Suprapubic skin (tissue), 4 donors: ENCODE results near the gene OSBPL3. TPM values are rescaled to one million over a fixed set of nuclear protein-coding genes. Genes with fewer than 3 reads are reported as not detected.

Source experiments
- DNase-seq, 2 donors: peaks; one replicate each; pipeline ENCODE4 v3.0.0-alpha.2; 2019; ENCODE audit warnings: low spot score in 2 of 2
- H3K27ac ChIP-seq: fragments of 200-600 bp; sonication (generic); one replicate; pipeline ENCODE4 v1.5.1; 2019
- H3K27me3 ChIP-seq: fragments of 200-600 bp; sonication (generic); one replicate; pipeline ENCODE4 v1.5.1; 2019
- H3K36me3 ChIP-seq: fragments of 200-600 bp; sonication (generic); one replicate; pipeline ENCODE4 v1.5.1; 2019
- H3K4me1 ChIP-seq: fragments of 200-600 bp; sonication (generic); one replicate; pipeline ENCODE4 v1.5.1; 2019
- H3K4me3 ChIP-seq: fragments of 200-600 bp; sonication (generic); one replicate; pipeline ENCODE4 v1.5.1; 2019; ENCODE audit warnings: mild to moderate bottlenecking
- H3K9me3 ChIP-seq: fragments of 200-600 bp; sonication (generic); one replicate; pipeline ENCODE4 v1.5.1; 2019
- EP300 ChIP-seq: sonication (generic); formaldehyde crosslinking; IDR thresholded peaks from one replicate; pipeline ENCODE4 v1.6.1; 2017; ENCODE audit warnings: antibody characterized with exemption
- POLR2A ChIP-seq, 2 donors: fragments of 450-650 bp; IDR thresholded peaks; one replicate each; pipeline ENCODE4 v1.6.1; 2017; ENCODE audit warnings: antibody characterized with exemption in 2 of 2, mild to moderate bottlenecking in 2 of 2, moderate library complexity in 2 of 2
- POLR2AphosphoS5 ChIP-seq, 3 donors: sonication (generic); formaldehyde crosslinking; IDR thresholded peaks; one replicate each; pipeline ENCODE4 v1.6.1; 2017; ENCODE audit warnings: antibody characterized with exemption in 3 of 3
- WGBS: methylation state at CpG from one replicate; pipeline ENCODE4 v1.1.5; 2018; 5-methylcytosine and 5-hydroxymethylcytosine counted together
- total RNA-seq, 4 donors: library from RNA; depleted of rRNA; stranded (reverse); fragments of >200 nt; gene quantifications; one replicate each; pipeline ENCODE4 v1.1.0, GENCODE V29; 2016
- TF ChIP-seq, protein P1 (sequence below), 2 donors: fragments of 200-600 bp in 1 of 2; fragments of 450-650 bp in 1 of 2; sonication (generic) in 1 of 2; IDR thresholded peaks; one replicate each; pipeline ENCODE4 v1.5.1; 2016 to 2019; ENCODE audit warnings: antibody characterized with exemption in 2 of 2, mild to moderate bottlenecking in 1 of 2, moderate library complexity in 1 of 2

Gene OSBPL3
- total RNA-seq, 4 donors from 2014 or later, result 22.0 to 49.0 (median 27.3) TPM

DNA sequence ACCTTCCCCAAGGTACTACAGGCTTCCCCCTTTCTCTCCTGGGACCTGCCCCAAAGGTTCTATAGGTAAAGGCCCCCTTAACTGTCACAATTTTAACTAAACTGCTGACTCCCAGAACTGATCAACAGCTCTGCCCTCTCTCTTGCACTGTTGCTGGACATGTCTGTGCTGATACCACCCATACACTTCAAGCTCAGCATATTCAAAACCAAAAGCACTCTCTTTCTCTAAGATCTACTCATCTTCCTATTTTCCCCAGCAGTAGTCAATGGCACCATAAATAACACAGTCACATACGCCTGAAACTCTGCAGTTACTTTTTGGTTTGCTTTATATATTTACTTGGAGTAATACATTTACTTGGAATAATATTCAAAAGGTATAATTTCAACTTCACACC, 12.3 kb downstream of the OSBPL3 start:
- WGBS, result 64% methylated on average over 1 of the region's 1 CpG
- Histone ChIP-seq H3K4me3 (no peak overlapping the region), H3K27ac (peak overlapping the region; percentile 78), H3K36me3 (no peaks in the 10 kb centered on the region), H3K4me1 (peaks cover 66% of the 10 kb centered on the region), H3K9me3 (no peaks in the 10 kb centered on the region), H3K27me3 (no peaks in the 10 kb centered on the region)
- TF ChIP-seq EP300, result no peak
- TF ChIP-seq POLR2AphosphoS5 (IDR thresholded peaks at IDR 0.05), result no peak
- no peak for TF ChIP-seq POLR2A (IDR thresholded peaks at IDR 0.05)
- TF ChIP-seq, protein P1, sequence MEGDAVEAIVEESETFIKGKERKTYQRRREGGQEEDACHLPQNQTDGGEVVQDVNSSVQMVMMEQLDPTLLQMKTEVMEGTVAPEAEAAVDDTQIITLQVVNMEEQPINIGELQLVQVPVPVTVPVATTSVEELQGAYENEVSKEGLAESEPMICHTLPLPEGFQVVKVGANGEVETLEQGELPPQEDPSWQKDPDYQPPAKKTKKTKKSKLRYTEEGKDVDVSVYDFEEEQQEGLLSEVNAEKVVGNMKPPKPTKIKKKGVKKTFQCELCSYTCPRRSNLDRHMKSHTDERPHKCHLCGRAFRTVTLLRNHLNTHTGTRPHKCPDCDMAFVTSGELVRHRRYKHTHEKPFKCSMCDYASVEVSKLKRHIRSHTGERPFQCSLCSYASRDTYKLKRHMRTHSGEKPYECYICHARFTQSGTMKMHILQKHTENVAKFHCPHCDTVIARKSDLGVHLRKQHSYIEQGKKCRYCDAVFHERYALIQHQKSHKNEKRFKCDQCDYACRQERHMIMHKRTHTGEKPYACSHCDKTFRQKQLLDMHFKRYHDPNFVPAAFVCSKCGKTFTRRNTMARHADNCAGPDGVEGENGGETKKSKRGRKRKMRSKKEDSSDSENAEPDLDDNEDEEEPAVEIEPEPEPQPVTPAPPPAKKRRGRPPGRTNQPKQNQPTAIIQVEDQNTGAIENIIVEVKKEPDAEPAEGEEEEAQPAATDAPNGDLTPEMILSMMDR (IDR thresholded peaks at IDR 0.05), result no peak
- DNase-seq, result no peak

DNA sequence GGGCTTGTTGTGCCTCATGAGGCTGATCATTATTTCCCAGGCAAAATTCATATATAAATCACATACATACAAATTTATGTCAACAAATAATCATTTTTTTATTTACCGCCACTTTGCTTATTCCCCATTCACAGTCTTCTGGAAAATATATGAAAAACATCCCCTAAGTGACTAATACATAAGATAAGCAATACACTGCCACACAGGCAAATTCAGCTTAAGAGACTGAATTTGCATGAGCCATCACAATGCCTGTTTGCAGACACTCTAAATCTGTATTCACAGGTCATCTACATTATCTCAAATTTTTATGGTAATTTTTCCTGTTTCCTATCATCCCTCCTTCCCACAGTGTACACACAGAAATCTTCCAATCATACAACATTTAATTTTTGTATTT, 13.2 kb downstream of the OSBPL3 start:
- H3K4me3 ChIP-seq, result no peak overlapping the region
- H3K36me3 ChIP-seq, result no peaks in the 10 kb centered on the region
- no peaks in the 10 kb centered on the region for H3K27me3 ChIP-seq
- DNase-seq, result no peak
- no peaks in the 10 kb centered on the region for H3K9me3 ChIP-seq
- TF ChIP-seq EP300, result no peak
- TF ChIP-seq POLR2A (IDR thresholded peaks at IDR 0.05), result no peak
- peak overlapping the region; percentile 78 for H3K27ac ChIP-seq
- H3K4me1 ChIP-seq, result peaks cover 62% of the 10 kb centered on the region
- WGBS, result 90% methylated on average over 1 of the region's 1 CpG

DNA sequence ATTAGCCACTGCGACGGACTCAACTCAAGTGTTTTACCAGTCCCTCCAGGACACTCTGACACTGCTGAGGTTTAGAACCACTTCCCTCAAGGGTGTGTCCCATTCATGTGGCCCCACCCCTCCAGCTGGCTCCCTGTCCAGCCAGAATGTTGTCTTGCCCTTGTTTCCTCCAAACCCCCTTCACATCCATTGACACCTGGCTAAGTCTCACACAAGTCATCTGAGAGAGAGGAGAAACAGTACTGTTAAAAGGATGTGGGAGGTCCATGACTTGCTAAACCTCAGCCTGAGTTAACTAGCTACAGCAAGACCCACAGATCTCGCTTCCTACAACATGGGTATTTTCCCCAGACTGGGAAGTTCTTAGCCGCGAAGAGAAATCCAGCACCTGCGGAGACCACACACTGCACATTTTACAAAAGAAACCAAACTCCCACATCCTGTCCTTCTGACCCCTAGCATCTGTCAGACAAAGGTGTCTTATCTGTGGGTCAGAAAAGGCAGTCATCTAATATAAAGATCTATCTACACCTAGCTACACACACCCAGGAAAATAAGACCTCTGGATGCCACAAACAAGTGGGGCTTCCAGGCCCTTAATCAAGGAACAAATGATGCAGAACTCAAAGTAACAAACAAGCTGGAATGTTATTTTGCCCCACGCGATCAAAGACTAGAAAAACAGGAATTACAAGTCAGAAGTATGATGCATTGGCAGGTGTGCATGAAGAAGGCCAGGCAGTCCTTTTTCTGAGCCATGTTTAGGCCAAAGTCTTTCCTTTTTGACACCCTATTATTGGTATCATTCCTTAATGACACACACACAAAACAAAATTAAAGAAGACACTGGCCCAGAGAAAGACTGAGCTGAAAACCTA, 13.9 kb downstream of the OSBPL3 start:
- H3K27ac ChIP-seq, result peak overlapping the region; percentile 78
- TF ChIP-seq POLR2AphosphoS5 (IDR thresholded peaks at IDR 0.05), result peak in 2 of 3 donors; percentile 10 to 27
- TF ChIP-seq EP300, result no peak
- TF ChIP-seq POLR2A (IDR thresholded peaks at IDR 0.05), result no peak
- TF ChIP-seq, protein P1 (IDR thresholded peaks at IDR 0.05), result no peak
- no peaks in the 10 kb centered on the region for H3K27me3 ChIP-seq
- no peak for DNase-seq
- H3K4me3 ChIP-seq, result no peak overlapping the region
- no peaks in the 10 kb centered on the region for H3K36me3 ChIP-seq
- 31% methylated on average over 8 of the region's 8 CpGs for WGBS
- H3K4me1 ChIP-seq, result peaks cover 55% of the 10 kb centered on the region
- no peaks in the 10 kb centered on the region for H3K9me3 ChIP-seq

DNA sequence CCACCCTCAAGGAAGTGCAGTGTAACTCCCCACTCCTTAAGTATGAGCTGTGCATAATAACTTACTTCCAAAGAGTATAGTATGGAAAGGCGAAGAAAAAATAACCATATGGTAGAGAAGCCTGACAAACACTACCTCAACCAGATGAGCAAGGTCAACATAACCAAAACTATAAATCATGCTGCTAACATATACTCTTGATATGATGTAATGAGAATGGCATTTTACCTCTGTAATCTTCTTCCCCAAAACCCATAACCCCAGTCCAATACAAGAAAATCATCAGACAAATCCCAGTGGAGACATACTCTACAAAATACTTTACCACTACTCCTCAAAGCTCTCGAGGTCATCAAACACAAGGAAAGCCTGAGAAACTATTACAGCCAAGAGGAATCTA, 15.8 kb downstream of the OSBPL3 start:
- peaks cover 48% of the 10 kb centered on the region for H3K4me1 ChIP-seq
- H3K9me3 ChIP-seq, result no peaks in the 10 kb centered on the region
- DNase-seq, result no peak
- H3K27me3 ChIP-seq, result no peaks in the 10 kb centered on the region
- no peak overlapping the region for H3K4me3 ChIP-seq
- H3K27ac ChIP-seq, result no peak overlapping the region
- TF ChIP-seq POLR2A (IDR thresholded peaks at IDR 0.05), result no peak
- TF ChIP-seq, protein P1 (IDR thresholded peaks at IDR 0.05), result no peak
- no peak for TF ChIP-seq POLR2AphosphoS5 (IDR thresholded peaks at IDR 0.05)
- TF ChIP-seq EP300, result no peak
- 86% methylated on average over 2 of the region's 2 CpGs for WGBS
- H3K36me3 ChIP-seq, result no peaks in the 10 kb centered on the region

DNA sequence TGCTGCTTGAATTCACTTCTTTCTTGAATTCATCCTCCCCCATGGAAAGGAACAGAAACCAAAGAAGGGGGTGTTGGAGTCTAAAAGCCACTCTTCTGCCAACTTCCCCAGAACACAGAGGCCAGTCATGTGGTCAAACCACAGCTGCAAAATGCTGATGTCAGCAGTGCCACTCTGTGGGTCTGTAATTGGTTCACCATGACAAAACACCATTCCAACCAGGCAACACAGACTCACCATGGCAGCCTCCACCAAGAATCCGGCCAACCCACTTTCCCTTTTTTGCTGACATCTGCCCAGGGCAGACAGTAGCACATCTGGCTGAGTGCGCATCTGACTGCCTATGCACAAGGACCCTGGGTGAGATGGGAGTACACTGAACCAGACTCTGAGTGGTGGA, 16.8 kb downstream of the OSBPL3 start:
- Histone ChIP-seq H3K9me3 (no peaks in the 10 kb centered on the region), H3K27ac (no peak overlapping the region), H3K4me3 (no peak overlapping the region), H3K36me3 (no peaks in the 10 kb centered on the region), H3K27me3 (no peaks in the 10 kb centered on the region), H3K4me1 (peaks cover 47% of the 10 kb centered on the region)
- DNase-seq, result peak in 1 of 2 donors; percentile 66
- WGBS, result 40% methylated on average over 1 of the region's 2 CpGs
- TF ChIP-seq, protein P1 (IDR thresholded peaks at IDR 0.05), result no peak
- TF ChIP-seq POLR2AphosphoS5 (IDR thresholded peaks at IDR 0.05), result no peak
- no peak for TF ChIP-seq POLR2A (IDR thresholded peaks at IDR 0.05)
- no peak for TF ChIP-seq EP300
